ENCODE measurements around the gene SHC4.

The SHC4 gene

GRCh38 chr15:48785195-48785594 is 178.5 kb downstream of the SHC4 start:
- TF ChIP-seq GATA1 (IDR thresholded peaks at IDR 0.05; ENCODE audit: low read depth, low read length) (no peak), POLR2A (IDR thresholded peaks at IDR 0.05; ENCODE audit: low read length) (no peak)
- DNase-seq: no peak

- no peak for DNase-seq
- TF ChIP-seq POLR2A (IDR thresholded peaks at IDR 0.05; ENCODE audit: low read length) (no peak), GATA1 (IDR thresholded peaks at IDR 0.05; ENCODE audit: low read depth, low read length) (no peak)
Observed at GRCh38 chr15:48784756-48785155, 179.0 kb downstream of the SHC4 start.

GRCh38 chr15:48782911-48783310 is 180.8 kb downstream of the SHC4 start:
- no peak for DNase-seq
- no peak for TF ChIP-seq GATA1 (IDR thresholded peaks at IDR 0.05; ENCODE audit: low read depth, low read length)
- TF ChIP-seq POLR2A (IDR thresholded peaks at IDR 0.05; ENCODE audit: low read length): no peak

GRCh38 chr15:48781481-48782081 is 182.1 kb downstream of the SHC4 start:
- DNase-seq: no peak
- TF ChIP-seq POLR2A (IDR thresholded peaks at IDR 0.05; ENCODE audit: low read length): no peak
- no peak for TF ChIP-seq GATA1 (IDR thresholded peaks at IDR 0.05; ENCODE audit: low read depth, low read length)

GRCh38 chr15:48781017-48781416 is 182.7 kb downstream of the SHC4 start:
- DNase-seq: no peak
- no peak for TF ChIP-seq POLR2A (IDR thresholded peaks at IDR 0.05; ENCODE audit: low read length)
- TF ChIP-seq GATA1 (IDR thresholded peaks at IDR 0.05; ENCODE audit: low read depth, low read length): no peak

- DNase-seq: no peak
- TF ChIP-seq GATA1 (IDR thresholded peaks at IDR 0.05; ENCODE audit: low read depth, low read length) (no peak), POLR2A (IDR thresholded peaks at IDR 0.05; ENCODE audit: low read length) (no peak)
Observed at GRCh38 chr15:48778331-48778730, 185.4 kb downstream of the SHC4 start.

- TF ChIP-seq POLR2A (IDR thresholded peaks at IDR 0.05; ENCODE audit: low read length): no peak
- no peak for TF ChIP-seq GATA1 (IDR thresholded peaks at IDR 0.05; ENCODE audit: low read depth, low read length)
- no peak for DNase-seq
Observed at GRCh38 chr15:48777645-48778330, 185.9 kb downstream of the SHC4 start.

GRCh38 chr15:48775546-48775945 is 188.2 kb downstream of the SHC4 start:
- DNase-seq: no peak
- TF ChIP-seq POLR2A (IDR thresholded peaks at IDR 0.05; ENCODE audit: low read length): no peak
- no peak for TF ChIP-seq GATA1 (IDR thresholded peaks at IDR 0.05; ENCODE audit: low read depth, low read length)

GRCh38 chr15:48774484-48774883 is 189.2 kb downstream of the SHC4 start:
- no peak for TF ChIP-seq POLR2A (IDR thresholded peaks at IDR 0.05; ENCODE audit: low read length)
- TF ChIP-seq GATA1 (IDR thresholded peaks at IDR 0.05; ENCODE audit: low read depth, low read length): no peak
- DNase-seq: no peak

Measured in erythroblast (primary cell).